ENCODE results near the gene PCNX1.

Gene PCNX1

DNA sequence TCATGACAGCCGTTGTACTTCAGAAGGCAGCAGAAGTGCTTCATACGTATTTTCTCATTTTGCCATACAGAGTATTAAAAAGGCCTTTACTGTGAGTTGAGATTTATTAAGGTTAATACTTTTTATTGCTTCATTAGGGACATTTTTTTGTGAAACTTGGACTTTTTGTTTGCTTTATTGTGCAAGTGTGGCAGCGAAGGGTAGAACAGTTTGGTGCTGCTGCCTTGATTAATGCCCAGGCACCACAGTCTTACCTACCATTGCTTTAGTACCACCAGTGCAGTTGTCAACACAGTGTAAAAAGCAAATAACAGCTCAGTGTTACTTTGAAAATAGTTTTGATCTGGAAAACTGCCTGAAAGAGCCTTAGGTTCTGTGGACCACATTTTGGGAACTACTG, 147.4 kb downstream of the PCNX1 start (continued):
- TF ChIP-seq, protein P1, sequence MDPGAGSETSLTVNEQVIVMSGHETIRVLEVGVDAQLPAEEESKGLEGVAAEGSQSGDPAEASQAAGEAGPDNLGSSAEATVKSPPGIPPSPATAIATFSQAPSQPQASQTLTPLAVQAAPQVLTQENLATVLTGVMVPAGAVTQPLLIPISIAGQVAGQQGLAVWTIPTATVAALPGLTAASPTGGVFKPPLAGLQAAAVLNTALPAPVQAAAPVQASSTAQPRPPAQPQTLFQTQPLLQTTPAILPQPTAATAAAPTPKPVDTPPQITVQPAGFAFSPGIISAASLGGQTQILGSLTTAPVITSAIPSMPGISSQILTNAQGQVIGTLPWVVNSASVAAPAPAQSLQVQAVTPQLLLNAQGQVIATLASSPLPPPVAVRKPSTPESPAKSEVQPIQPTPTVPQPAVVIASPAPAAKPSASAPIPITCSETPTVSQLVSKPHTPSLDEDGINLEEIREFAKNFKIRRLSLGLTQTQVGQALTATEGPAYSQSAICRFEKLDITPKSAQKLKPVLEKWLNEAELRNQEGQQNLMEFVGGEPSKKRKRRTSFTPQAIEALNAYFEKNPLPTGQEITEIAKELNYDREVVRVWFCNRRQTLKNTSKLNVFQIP (CRISPR knock-in tag; IDR thresholded peaks at IDR 0.05; ENCODE audit: borderline replicate concordance, low read depth) = no peak
- TF ChIP-seq CSDC2 (CRISPR knock-in tag; IDR thresholded peaks at IDR 0.05) = no peak
- no peak for TF ChIP-seq ZFP30 (CRISPR knock-in tag; IDR thresholded peaks at IDR 0.05)

DNA sequence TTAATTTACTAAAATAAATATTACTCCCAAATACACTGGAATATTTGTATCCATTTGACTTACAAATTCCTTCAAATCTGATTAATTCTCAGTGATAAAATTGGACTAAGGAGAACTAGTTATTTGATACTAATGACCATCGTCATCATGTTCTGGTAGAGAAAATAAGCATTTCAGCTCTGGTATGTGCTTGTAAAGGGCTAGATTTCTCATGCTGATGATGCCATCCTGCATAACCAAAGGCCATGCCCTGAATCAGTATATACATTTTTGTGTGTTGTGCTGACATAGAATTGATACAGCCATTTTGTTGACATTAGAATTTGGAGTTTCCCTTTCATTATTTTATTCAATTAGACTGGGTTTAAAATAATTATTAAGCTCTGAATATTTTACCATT, 148.9 kb downstream of the PCNX1 start:
- TF ChIP-seq RARB (CRISPR knock-in tag; IDR thresholded peaks at IDR 0.05) = no peak
- TF ChIP-seq ZNF8 (CRISPR knock-in tag; IDR thresholded peaks at IDR 0.05) = no peak
- TF ChIP-seq CSDC2 (CRISPR knock-in tag; IDR thresholded peaks at IDR 0.05) = no peak
- no peak for TF ChIP-seq ZFP30 (CRISPR knock-in tag; IDR thresholded peaks at IDR 0.05)
- no peak for TF ChIP-seq ZNF70 (CRISPR knock-in tag; IDR thresholded peaks at IDR 0.05)
- TF ChIP-seq TOX (CRISPR knock-in tag; IDR thresholded peaks at IDR 0.05; ENCODE audit: borderline replicate concordance) = no peak
- TF ChIP-seq ZNF565 (CRISPR knock-in tag; conservative IDR thresholded peaks at IDR 0.05; ENCODE audit: low read depth) = no peak
- TF ChIP-seq BACH2 (CRISPR knock-in tag; IDR thresholded peaks at IDR 0.05; ENCODE audit: borderline replicate concordance) = no peak
- TF ChIP-seq, protein P1 (CRISPR knock-in tag; IDR thresholded peaks at IDR 0.05; ENCODE audit: borderline replicate concordance, low read depth) = no peak
- TF ChIP-seq, protein P2, sequence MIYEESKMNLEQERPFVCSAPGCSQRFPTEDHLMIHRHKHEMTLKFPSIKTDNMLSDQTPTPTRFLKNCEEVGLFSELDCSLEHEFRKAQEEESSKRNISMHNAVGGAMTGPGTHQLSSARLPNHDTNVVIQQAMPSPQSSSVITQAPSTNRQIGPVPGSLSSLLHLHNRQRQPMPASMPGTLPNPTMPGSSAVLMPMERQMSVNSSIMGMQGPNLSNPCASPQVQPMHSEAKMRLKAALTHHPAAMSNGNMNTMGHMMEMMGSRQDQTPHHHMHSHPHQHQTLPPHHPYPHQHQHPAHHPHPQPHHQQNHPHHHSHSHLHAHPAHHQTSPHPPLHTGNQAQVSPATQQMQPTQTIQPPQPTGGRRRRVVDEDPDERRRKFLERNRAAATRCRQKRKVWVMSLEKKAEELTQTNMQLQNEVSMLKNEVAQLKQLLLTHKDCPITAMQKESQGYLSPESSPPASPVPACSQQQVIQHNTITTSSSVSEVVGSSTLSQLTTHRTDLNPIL (CRISPR knock-in tag; IDR thresholded peaks at IDR 0.05; ENCODE audit: low read depth) = no peak
- TF ChIP-seq OSR1 (CRISPR knock-in tag; IDR thresholded peaks at IDR 0.05) = no peak
- no peak for TF ChIP-seq TCF4 (CRISPR knock-in tag; IDR thresholded peaks at IDR 0.05; ENCODE audit: borderline replicate concordance)
- no peak for TF ChIP-seq ZC3H10 (CRISPR knock-in tag; IDR thresholded peaks at IDR 0.05)
- TF ChIP-seq, protein P3, sequence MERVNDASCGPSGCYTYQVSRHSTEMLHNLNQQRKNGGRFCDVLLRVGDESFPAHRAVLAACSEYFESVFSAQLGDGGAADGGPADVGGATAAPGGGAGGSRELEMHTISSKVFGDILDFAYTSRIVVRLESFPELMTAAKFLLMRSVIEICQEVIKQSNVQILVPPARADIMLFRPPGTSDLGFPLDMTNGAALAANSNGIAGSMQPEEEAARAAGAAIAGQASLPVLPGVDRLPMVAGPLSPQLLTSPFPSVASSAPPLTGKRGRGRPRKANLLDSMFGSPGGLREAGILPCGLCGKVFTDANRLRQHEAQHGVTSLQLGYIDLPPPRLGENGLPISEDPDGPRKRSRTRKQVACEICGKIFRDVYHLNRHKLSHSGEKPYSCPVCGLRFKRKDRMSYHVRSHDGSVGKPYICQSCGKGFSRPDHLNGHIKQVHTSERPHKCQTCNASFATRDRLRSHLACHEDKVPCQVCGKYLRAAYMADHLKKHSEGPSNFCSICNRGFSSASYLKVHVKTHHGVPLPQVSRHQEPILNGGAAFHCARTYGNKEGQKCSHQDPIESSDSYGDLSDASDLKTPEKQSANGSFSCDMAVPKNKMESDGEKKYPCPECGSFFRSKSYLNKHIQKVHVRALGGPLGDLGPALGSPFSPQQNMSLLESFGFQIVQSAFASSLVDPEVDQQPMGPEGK (CRISPR knock-in tag; IDR thresholded peaks at IDR 0.05; ENCODE audit: borderline replicate concordance) = no peak
- no peak for TF ChIP-seq ZFP3 (CRISPR knock-in tag; IDR thresholded peaks at IDR 0.05)
- no peak for TF ChIP-seq ISL1 (CRISPR knock-in tag; IDR thresholded peaks at IDR 0.05)
- ATAC-seq = no peak

DNA sequence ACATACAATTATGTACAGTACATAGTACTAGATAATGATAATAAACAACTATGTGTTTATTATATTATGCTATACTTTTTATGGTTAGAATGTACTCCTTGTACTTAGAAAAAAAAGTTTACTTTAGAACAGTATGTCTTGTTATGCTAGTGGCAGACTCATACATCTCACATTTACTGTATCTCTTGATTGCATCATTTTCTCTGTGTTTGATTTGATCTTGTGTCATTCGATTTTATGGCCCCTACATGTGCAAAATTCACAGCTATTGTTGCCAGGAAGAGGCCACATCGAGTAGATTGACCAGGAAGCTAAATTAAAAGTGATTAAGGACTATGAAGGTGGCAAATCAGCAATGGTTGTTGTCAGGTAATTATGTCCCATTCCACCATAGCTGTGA, 153.0 kb downstream of the PCNX1 start:
- no peak for TF ChIP-seq ZNF565 (CRISPR knock-in tag; conservative IDR thresholded peaks at IDR 0.05; ENCODE audit: low read depth)
- TF ChIP-seq PPARA (CRISPR knock-in tag; IDR thresholded peaks at IDR 0.05; ENCODE audit: borderline replicate concordance) = no peak
- TF ChIP-seq ZFP3 (CRISPR knock-in tag; IDR thresholded peaks at IDR 0.05) = no peak
- TF ChIP-seq ISL1 (CRISPR knock-in tag; IDR thresholded peaks at IDR 0.05) = no peak
- TF ChIP-seq TOX (CRISPR knock-in tag; IDR thresholded peaks at IDR 0.05; ENCODE audit: borderline replicate concordance) = no peak
- no peak for TF ChIP-seq ZNF8 (CRISPR knock-in tag; IDR thresholded peaks at IDR 0.05)
- TF ChIP-seq ARNTL (CRISPR knock-in tag; IDR thresholded peaks at IDR 0.05; ENCODE audit: borderline replicate concordance, low read depth) = no peak
- TF ChIP-seq CSDC2 (CRISPR knock-in tag; IDR thresholded peaks at IDR 0.05) = no peak
- TF ChIP-seq ZNF70 (CRISPR knock-in tag; IDR thresholded peaks at IDR 0.05) = no peak
- TF ChIP-seq, protein P4, sequence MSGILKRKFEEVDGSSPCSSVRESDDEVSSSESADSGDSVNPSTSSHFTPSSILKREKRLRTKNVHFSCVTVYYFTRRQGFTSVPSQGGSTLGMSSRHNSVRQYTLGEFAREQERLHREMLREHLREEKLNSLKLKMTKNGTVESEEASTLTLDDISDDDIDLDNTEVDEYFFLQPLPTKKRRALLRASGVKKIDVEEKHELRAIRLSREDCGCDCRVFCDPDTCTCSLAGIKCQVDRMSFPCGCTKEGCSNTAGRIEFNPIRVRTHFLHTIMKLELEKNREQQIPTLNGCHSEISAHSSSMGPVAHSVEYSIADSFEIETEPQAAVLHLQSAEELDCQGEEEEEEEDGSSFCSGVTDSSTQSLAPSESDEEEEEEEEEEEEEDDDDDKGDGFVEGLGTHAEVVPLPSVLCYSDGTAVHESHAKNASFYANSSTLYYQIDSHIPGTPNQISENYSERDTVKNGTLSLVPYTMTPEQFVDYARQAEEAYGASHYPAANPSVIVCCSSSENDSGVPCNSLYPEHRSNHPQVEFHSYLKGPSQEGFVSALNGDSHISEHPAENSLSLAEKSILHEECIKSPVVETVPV (CRISPR knock-in tag; IDR thresholded peaks at IDR 0.05) = no peak
- no peak for TF ChIP-seq ESRRG (CRISPR knock-in tag; IDR thresholded peaks at IDR 0.05)
- TF ChIP-seq RARB (CRISPR knock-in tag; IDR thresholded peaks at IDR 0.05) = no peak
- TF ChIP-seq, protein P5, sequence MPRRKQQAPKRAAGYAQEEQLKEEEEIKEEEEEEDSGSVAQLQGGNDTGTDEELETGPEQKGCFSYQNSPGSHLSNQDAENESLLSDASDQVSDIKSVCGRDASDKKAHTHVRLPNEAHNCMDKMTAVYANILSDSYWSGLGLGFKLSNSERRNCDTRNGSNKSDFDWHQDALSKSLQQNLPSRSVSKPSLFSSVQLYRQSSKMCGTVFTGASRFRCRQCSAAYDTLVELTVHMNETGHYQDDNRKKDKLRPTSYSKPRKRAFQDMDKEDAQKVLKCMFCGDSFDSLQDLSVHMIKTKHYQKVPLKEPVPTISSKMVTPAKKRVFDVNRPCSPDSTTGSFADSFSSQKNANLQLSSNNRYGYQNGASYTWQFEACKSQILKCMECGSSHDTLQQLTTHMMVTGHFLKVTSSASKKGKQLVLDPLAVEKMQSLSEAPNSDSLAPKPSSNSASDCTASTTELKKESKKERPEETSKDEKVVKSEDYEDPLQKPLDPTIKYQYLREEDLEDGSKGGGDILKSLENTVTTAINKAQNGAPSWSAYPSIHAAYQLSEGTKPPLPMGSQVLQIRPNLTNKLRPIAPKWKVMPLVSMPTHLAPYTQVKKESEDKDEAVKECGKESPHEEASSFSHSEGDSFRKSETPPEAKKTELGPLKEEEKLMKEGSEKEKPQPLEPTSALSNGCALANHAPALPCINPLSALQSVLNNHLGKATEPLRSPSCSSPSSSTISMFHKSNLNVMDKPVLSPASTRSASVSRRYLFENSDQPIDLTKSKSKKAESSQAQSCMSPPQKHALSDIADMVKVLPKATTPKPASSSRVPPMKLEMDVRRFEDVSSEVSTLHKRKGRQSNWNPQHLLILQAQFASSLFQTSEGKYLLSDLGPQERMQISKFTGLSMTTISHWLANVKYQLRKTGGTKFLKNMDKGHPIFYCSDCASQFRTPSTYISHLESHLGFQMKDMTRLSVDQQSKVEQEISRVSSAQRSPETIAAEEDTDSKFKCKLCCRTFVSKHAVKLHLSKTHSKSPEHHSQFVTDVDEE (CRISPR knock-in tag; IDR thresholded peaks at IDR 0.05) = no peak
- no peak for TF ChIP-seq OSR1 (CRISPR knock-in tag; IDR thresholded peaks at IDR 0.05)
- no peak for ATAC-seq

Data from SK-N-SH treated with all-trans-retinoic acid at 6 μM for 48 hours (cell line).